NCI-H1436 (cell line): ENCODE results near the gene PAIP2.
"Not testable (repeated sequence)": the region's sequence is repeated elsewhere in the genome, so short reads cannot be mapped to it uniquely, and the experiment has no call there.

Experiments used
- DNase-seq: peaks from one replicate; lab custom pipeline; 2025; lab: John Stamatoyannopoulos, UW

The PAIP2 gene

DNA sequence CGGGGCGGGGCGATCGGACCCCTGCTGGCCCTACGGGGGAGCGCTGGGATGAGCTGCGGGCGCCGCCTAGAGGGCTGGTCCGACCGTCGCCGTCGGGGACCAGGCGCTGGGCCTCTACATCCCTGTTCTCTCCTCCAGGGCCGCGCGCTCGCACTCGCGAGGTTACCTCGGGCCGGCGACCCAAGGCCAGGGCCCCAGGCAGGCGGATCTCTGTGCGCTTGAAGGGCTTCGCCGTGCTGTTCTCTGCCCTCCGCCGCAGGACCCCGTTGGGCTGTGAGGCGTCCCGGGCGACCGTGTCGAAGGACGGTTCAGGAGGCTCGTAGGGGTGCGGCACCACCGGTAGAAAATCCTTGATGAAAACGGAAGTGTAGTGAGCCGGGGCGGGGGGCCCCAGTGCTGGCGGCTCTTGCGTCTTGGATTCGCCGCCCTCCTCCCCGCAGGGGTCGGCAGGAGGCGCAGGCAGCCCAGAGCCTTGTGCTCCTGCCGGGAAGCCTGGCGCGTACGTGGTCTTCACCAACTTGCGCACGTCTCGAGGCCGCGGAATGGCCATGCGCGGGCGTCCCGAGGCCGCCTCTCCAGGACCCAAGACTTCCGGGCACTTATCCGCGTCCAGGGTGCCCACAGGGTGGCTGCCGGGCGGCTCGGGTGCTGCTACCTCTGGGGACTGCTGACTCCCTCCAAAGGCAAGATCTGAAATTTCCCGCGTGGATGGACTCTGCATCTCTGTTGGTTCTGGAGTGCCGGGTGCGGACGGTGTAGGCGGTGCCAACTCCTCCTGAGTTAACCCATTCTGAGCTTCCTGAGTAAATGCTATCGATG, 51.2 kb downstream of the PAIP2 start:
- peak; percentile 52 for DNase-seq

DNA sequence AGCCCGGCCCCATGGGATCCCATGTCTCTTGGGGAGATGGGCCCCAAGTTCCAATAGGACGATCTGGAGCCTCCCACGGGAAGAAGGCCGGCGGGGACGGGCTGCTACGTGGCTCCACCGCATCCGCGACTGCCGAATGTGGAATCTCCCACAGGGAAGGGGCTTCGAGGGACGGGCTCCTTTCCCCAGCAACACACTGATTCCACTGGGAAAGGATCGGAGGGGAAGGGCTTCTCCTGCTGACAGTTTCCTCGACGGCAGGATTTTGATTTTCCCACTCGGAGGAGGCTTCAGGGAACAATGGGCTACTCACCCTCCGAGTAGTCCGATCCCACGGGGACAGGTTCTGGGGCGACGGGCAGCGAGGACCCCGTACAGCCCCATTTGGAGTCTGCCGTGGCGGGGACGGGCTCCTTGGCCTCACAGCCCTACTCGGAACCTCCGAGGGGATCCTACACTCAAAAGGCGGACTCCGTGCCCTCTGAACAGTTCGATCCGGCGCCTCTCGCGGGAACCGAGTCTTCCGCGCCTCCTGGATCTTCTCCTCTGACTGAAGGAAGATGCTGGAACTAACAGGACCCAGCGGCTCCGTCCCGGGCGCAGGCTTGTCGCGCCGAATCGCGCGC, 52.0 kb downstream of the PAIP2 start:
- DNase-seq, result no peak

DNA sequence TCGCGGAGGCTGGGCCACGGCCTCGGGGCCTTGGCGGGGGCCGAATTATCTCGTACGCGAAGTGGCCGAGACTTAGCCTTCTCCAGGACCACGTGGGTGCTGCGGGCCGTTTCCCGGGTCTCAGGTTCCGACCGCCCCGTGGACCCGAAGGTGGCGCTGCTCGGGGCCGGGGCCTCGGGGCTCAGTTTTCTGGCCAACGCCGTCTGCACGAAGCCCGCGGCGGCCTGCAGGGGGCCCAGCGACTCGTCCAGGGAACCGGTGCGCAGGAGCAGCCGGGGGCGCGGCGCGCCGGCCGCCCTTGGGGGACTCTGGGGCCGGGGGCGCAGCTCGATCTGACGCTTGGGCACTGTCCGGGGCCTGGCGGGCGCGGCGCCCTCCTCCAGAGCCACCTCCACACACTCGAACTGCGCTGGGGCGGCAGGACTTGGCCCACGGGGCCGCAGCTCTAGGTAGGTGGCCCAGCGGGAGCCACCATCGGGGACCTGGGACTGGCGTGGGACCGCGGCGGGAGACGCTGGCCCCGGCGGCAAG, 52.5 kb downstream of the PAIP2 start:
- DNase-seq, result no peak

DNA sequence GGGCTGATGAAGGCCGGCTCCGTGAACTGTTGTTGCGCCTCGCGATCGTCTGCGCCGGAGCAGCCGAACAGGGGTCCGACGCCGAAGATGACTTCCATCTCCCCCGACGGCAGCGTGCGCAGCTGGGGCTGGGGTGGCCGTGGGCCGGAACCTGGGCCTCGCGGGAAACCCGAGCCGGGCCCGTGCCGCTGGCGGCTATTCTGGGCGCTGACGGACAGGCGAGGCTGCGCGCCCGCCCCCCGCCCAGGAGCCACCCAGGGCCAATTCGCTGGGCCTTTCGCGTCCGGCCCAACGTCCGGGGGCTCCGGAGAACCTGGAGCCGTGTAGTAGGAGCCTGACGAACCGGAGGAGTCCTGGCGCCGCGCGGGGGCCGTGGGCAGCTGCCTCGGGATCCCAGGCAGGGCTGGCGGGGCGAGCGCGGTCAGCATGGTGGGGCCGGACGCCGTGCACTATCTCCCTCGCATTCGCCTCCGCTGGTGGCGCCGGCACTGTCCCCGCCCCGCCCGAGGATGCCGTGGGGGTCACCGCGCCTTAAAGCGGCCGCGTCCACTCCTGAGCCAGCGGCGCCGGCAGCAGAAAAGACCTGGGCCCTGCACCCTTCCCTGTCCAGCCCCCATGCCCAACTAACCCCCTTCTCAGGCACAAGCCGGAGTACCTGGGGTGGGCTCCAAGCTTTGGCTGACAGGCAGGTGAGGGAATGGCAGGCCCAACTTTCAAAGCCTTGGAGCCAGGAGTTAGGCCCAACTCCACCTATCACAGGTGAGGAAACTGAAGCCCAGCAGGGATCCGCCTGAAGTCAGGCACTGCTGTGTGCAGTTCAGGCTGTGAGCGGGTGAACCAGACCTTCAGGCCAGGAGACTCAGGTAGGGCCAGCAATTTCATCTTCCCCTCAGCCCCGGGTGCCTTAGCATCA, 53.3 kb downstream of the PAIP2 start, which contains the start of gene PROB1:
Gene PROB1, minus strand, starts transcription at position 451 of the 913 bp plus-strand sequence. Its CDS starts 23 bp downstream, at position 428.
- no peak for DNase-seq

DNA sequence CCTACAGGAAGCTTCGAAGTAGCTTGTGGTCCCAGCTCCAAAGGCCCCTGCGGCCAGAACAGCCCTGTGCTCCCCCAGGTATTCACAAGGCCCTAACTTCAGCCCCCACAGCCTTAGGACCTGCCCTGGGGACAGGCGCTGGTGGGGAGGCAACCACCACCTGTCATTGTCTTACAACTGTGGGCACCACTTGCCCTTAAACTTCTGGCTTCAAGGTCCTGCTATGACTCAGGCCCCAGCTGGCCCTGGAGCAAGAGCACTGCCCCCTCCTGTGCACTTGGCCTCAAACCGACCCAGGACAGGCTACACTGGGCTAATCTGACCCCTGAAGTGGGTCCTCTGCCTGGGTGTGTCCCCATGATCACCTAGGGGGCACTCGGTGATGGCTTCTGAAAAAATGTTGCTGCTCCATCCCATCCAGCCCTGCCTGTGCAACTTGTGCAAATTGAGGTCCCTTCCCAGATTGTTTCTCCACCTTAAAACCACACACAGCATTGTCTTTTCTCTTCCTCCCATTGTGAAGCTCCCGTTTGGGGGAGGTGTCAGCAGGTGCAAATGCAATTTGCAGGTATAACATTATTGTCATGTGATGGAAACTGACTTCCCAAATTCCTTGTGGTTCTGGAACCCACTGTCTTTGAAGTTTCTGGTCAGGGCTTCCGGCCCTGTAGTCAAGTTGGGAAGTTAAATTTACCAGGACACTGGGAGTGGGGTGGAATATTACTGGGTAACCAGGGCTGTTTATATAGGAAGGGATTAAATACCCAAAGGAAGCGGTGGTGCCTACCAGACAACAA, 54.4 kb downstream of the PAIP2 start:
- no peak for DNase-seq

DNA sequence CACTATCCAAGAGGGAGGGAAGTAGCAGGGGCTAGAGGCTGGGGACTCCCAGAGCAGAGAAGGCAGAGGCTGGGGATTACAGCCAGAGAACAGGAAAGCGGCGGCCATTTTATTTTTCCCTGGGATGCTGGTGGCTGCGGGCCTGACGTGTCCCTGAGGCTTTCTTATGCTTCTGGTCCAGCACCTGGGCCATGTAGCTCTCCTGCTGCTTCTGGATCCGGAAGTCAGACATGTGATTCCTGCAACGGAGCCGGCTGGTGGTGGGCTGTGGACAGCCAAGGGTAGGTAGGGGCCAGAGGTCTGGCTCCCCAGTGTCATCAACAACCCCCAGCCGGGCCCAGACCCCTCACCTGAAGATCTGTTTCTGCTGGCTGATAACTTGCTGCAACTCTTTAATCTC, 55.0 kb downstream of the PAIP2 start:
- DNase-seq, result no peak

DNA sequence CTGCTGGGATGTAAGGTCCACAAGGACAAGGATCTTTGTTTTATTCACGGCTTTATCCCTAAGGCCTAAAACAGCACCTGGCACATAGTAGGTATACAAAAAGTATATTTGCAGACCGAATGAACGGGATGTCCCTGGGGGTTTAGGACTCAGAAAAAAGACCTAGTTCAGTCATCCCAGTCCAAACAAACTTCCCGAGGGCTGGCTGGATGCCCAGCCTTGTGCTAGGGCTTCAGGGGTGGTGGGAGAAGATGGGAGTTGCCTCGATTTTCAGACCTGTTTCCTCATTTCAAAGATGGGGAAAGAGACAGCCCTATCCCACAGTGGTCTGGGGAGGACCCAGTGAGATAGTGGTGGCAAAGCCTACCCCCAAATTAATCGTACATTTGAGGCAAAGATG, 56.3 kb downstream of the PAIP2 start:
- DNase-seq, result no peak

DNA sequence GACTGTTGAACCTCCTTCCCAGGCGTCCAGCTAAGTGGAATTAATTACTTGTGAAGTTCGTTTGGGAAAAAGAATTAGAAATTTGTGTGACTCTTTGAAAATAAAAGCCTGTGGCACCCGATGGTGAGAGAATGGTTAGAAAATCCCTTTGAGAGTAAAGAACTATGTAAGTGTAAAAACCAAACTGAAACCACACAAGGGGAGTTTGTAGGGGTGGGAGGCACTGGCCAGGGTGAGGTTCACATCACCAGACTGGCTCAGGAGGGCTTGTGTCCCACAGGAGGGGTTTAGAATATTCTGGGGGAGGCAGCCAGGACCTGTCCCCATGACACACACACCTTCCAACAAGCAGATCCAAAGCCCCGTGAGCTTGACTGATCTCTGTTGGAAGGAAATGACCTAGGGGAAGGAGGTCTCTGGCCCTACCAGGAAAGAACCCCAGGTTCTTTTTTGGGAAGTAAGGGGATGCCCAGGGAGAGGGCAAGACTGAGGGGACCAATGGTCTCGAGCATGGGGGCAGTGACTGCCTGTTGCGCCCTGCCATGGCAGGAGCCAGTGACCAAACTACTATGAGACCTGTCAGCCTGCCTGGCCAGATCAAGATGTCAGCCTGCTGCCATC, 58.0 kb downstream of the PAIP2 start:
- DNase-seq, result no peak

DNA sequence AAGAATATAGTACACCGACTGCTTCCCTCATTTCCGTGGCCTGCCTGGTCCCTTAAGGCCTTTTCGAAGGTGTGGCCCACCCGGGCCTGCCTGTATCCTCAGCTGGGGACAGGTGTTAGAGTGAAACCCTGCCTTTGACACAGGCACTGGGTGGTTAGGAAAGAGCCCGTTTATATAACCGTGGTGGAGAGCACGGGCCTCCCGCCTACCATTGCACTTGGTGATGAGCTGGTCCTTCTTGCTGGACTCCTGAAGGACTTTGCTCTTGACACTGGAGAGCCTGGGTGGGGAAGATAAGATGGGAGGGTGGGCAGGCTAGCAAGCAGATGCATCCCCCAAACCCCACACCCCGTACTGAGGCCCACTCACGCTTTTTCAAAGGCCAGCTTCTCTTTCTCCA, 59.9 kb downstream of the PAIP2 start:
- DNase-seq, result no peak

DNA sequence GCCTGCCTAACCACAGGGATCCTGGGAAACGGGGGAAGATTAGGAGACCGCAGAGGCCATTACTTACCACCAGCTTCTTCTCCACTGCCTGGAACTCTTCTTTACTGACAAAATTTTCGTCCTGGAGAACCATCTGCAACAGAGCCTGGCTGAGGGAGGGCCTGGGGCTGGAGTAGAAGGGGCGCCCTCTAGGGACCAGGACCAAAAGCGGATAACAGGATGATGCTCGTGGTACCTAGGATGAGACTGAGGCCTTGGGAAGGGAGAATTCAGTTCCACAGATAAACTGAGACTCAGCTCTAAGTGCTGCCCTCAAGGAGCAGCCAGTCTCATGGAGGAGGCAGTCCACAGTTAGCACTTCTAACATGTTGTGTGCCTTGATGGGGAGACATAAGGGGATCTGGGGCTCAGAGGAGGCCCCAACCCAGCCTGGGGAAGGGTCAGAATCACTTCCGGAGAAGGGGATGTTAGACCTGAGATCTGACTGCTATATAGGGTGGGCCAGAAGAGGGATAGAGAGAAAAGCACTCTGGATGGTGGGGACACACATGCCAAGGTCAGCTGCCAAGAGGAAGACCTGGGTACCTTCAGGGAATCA, 61.0 kb downstream of the PAIP2 start:
- DNase-seq, result peak; percentile 14

DNA sequence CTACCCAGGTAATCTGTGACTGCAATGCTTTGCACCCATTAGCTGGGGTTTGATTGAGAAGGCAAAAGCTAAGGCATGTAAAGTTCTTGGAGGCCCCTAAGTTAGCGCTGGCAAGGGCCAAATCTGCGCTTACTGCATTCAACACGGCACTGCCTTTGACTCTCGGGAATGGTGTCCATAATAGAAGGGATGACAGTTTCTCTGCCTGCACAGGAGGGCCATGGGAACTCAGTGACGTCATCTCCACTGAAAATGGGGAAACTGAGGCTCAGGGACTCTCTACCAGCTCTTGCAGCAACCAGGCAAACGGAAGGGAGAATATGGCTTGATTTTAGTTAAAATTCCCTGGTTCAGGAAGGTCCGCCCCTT, 61.7 kb downstream of the PAIP2 start:
- no peak for DNase-seq

DNA sequence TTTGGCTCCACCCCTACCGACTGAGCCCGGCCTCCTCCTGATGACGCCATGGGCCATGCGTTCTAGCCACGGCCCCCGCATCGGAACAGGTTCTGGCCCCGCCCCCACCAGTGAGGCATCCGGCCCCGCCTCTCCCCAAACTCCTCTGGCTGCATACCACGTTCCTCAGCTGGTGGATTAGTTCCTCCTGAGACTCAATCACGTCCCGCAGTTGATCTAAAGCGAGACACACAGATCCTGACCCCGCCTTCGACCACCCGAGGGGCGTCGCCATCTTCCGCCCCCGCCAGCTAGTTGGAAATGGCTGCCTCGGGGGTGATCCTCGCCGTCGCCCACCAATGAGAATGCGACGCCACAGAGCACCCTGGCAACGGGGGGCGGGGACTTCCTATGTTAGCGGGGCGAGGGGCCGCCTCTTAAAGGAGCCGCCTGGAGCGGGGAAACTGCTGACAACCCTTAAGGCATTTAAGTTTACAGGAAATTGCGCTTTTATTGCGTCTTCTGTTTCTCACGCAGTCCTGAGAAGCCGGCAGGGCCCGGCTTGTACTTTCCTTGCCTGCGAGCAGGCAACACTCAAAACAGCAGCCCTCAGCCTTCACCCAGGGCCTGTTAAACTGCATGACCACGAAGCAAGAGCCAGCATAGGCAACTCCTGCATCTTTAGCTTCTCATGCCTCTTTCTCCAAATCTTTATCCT, 62.3 kb downstream of the PAIP2 start, which contains the start of gene SPATA24:
Gene SPATA24, minus strand, starts transcription at position 303 of the 697 bp plus-strand sequence. Its CDS starts 29 bp downstream, at position 274.
- peak; percentile 94 for DNase-seq

DNA sequence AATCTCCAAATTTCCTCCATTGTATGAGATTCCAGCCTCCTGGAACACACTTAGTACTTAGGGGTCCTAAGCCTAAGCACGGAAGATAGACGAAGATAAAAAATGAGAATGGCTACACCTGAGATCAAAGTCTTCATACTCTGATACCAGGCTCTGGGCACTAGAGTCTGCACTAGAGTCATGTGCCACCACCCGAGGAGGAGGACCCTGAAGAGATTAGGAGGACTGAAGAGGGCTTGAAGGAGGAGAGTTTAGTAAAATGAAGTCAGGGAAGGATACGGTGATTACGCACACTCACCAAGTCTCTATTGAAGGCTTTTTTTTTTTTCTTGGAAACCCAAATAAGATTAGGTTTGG, 62.8 kb downstream of the PAIP2 start:
- no peak for DNase-seq

DNA sequence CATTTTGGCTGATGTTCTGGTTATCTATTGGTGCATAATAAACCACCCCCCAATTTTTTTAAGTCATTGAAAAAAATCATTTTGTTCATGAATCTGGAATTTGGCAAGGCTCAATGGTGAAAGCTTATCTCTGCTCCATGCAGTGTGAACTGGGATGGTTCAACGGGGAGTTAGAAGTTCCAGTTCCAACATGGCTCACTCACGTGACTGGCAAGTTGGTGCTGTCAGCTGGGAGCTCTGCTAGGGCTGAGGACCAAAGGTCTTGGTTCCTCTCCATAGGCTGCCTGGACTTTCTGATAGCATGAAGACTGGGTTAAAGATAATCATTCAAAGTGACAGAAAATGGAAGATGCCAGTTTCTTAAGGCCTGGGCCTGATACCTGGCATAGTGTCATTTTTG, 65.3 kb downstream of the PAIP2 start:
- no peak for DNase-seq

DNA sequence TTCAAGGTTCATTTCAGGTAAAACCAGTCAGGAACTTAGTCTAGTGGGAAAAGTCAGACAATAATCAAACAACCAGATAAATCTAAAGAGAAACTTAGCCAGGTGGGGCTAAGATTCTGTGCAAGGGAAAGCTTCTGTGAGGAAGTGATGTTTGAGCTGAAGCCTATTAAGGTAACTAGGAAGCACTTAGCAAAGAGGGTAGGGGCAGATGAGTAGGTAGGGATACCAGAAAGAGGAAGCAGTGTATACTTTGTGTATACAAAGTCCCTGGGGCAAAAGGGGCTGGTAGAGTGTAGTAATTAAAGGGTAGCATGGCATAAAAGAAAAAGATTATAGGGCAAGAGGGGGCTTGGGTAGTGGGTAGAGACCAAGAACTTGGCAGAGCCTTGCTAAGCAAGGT, 65.9 kb downstream of the PAIP2 start:
- DNase-seq, result peak; percentile 16

DNA sequence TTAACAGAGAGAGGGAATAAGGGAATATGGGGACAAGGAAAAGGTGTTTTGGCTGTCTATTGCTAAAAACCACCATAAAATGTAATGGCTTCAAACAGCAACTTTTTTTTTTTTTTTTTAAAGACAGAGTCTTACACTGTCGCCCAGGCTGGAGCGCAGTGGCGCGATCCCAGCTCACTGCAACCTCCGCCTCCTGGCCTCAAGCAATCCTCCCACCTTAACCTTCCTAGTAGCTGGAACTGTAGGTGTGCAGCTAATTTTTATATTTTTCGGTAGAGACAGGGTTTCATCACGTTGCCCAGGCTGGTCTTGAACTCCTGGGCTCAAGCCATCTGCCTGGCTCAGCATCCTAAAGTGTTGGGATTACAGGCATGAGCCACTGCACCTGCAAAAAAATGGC, 66.5 kb downstream of the PAIP2 start:
- DNase-seq, result no peak

DNA sequence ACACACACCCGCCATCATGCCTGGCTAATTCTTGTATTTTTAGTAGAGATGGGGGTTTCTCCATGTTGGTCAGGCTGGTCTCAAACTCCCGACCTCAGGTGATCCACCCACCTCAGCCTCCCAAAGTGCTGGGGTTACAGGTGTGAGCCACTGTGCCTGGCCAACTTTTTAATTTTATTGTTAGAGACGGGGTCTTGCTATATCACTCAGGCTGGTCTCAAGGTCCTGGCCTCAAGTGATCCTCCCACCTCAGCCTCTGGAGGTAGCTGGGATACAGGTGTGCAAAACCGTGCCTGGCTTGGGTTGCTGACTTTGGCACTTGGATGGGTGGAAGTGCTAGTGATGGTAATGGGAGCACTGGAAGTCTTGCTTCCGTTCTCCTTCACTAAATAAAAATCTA, 67.5 kb downstream of the PAIP2 start:
- DNase-seq, result not testable (repeated sequence)

DNA sequence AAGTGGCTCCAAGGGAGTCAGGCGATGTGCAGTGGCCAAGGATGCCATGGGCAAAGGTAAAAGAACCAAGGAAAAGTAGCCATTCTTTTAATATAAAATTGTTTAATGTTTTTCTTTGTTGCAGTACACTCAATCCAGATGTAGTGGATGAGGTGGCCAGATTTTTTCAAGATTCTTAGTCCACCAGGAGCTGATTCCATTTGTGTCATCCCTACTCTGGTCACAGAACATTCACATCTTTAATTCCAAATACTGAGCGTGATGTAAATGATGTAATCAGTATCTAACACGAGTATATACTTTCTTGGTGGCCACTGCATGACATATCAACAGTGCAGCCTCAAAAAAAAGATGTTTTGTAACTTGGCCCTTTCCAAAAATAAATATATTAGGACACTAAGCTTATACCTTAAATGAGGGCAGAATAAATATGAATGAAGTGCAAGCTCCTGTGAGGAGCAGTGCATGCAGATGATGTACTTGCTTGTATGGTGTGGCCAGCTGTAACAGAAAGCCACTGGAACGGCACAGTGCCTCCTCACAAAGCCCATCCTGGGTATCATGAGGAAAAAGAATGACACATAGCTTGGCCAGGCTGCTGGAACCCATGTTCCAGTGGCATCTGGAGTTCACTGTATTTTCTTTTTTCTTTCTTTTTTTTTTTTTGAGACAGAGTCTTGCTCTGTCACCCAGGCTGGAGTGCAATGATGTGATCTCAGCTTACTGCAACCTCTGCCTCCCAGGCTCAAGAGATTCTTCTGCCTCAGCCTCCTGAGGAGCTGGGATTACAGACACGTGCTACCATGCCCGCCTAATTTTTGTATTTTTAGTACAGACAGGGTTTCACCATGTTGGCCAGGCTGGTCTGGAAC, 68.7 kb downstream of the PAIP2 start:
- no peak for DNase-seq
